Testis (tissue), 3 donors: ENCODE measurements around the gene FOXN3. TPM values are rescaled to one million over a fixed set of nuclear protein-coding genes. Genes with fewer than 3 reads are reported as not detected.
A peak's percentile ranks its signal among the peaks of the same experiment; 100 is the strongest.

Experiments used
- DNase-seq: peaks from one replicate; pipeline ENCODE4 v3.0.0-alpha.2; 2019
- H3K27ac ChIP-seq, 2 donors: fragments of 200-600 bp; sonication (generic); one replicate each; pipeline ENCODE4 v1.5.1; 2019
- H3K27me3 ChIP-seq: fragments of 200-600 bp; sonication (generic); one replicate; pipeline ENCODE4 v1.5.1; 2019
- H3K36me3 ChIP-seq: fragments of 200-600 bp; sonication (generic); one replicate; pipeline ENCODE4 v1.5.1; 2017; ENCODE audit warnings: low read depth; ENCODE audit errors: missing control alignments
- H3K4me1 ChIP-seq: fragments of 200-600 bp; sonication (generic); one replicate; pipeline ENCODE4 v1.5.1; 2019
- H3K4me3 ChIP-seq, 2 donors: fragments of 200-600 bp; sonication (generic); one replicate each; pipeline ENCODE4 v1.5.1; 2017 to 2019
- H3K9me3 ChIP-seq: fragments of 200-600 bp; sonication (generic); one replicate; pipeline ENCODE4 v1.5.1; 2017
- POLR2A ChIP-seq: fragments of 450-650 bp; IDR thresholded peaks from one replicate; pipeline ENCODE4 v1.6.1; 2017; ENCODE audit warnings: antibody characterized with exemption, mild to moderate bottlenecking, moderate library complexity
- WGBS, 2 donors: methylation state at CpG; one replicate each; pipeline ENCODE4 v1.1.5; 2018; 5-methylcytosine and 5-hydroxymethylcytosine counted together
- intact Hi-C: fragments of 100-400 bp; cut with DNase I; formaldehyde crosslinking; loops from one replicate; pipeline ENCODE4 v1.15.1; 2023; ENCODE audit warnings: low total_unique reads
- polyA plus RNA-seq: library from polyadenylated mRNA; stranded (reverse); fragments of 350-450 nt; fragmentation: Illumina TruSeq; extraction: RNeasy Lipid Tissue Mini Kit (QIAGEN cat#74804); gene quantifications from one replicate; pipeline ENCODE4 v1.2.3, GENCODE V29; 2014; ENCODE audit warnings: low read depth, low replicate concordance; ENCODE audit not compliant: insufficient read depth
- total RNA-seq, 2 donors: library from RNA; depleted of rRNA; stranded (reverse); fragments of >200 nt; gene quantifications; one replicate each; pipeline ENCODE4 v1.2.3, GENCODE V29; 2016
- TF ChIP-seq, protein P1 (sequence below), 3 experiments: fragments of 450-650 bp in 2 of 3; fragments of 200-600 bp in 1 of 3; sonication (generic) in 1 of 3; IDR thresholded peaks; one replicate each; pipeline ENCODE4 v1.5.1; 2016 to 2019; ENCODE audit warnings: antibody characterized with exemption in 3 of 3, mild to moderate bottlenecking in 2 of 3, moderate library complexity in 1 of 3

Gene FOXN3
- total and polyA plus RNA-seq, 3 donors from 2014 or later, result 40.7 to 103 (median 100) TPM

DNA sequence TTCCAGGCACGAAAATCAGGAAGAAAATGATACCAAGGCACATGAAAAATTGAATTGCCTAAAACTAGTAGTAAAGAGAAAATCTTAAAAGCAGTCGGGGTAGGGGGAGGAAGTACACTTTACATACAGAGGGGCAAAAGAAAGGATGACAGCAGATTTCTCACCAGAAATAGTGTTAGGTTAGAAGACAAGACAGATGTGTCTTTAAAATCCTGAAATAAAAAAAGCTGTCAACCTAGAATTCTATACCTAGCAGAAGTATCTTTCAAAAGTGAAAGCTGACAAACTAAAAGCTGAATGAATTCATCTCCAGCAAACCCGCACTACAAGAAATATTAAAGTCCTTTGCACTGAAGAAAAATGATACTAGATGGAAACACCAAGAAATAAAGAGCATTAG is 280.4 kb downstream of the FOXN3 start:
- no peak overlapping the region for H3K27ac ChIP-seq
- H3K36me3 ChIP-seq, result no peaks in the 10 kb centered on the region
- 89 to 91% methylated on average over 3 of the region's 3 CpGs for WGBS, 2 donors
- TF ChIP-seq, protein P1, sequence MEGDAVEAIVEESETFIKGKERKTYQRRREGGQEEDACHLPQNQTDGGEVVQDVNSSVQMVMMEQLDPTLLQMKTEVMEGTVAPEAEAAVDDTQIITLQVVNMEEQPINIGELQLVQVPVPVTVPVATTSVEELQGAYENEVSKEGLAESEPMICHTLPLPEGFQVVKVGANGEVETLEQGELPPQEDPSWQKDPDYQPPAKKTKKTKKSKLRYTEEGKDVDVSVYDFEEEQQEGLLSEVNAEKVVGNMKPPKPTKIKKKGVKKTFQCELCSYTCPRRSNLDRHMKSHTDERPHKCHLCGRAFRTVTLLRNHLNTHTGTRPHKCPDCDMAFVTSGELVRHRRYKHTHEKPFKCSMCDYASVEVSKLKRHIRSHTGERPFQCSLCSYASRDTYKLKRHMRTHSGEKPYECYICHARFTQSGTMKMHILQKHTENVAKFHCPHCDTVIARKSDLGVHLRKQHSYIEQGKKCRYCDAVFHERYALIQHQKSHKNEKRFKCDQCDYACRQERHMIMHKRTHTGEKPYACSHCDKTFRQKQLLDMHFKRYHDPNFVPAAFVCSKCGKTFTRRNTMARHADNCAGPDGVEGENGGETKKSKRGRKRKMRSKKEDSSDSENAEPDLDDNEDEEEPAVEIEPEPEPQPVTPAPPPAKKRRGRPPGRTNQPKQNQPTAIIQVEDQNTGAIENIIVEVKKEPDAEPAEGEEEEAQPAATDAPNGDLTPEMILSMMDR (IDR thresholded peaks at IDR 0.05), result no peak
- no peak for TF ChIP-seq POLR2A
- no peak overlapping the region for H3K4me3 ChIP-seq
- H3K27me3 ChIP-seq, result no peaks in the 10 kb centered on the region
- intact Hi-C loops, result no loop called here
- no peaks in the 10 kb centered on the region for H3K4me1 ChIP-seq
- no peaks in the 10 kb centered on the region for H3K9me3 ChIP-seq
- DNase-seq, result no peak

DNA sequence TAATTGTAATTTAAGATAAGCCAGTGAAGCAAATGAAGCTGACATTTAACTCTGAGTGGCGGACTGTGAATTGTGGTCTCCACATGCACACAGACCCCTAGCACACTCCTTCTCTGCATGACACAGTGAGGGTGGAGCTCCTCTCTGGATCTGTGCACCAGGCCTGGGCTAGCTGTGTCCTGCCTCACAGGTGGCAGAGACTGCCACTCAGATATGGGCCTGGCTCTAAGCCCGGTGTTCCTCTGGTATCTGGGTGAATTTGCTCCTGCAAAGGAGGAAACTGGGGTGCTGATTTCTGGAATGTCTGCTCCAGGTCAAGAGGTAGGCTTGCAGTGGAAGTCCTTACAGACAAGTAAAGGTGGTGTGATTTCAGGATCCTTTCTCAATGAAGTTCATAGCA is 282.4 kb downstream of the FOXN3 start:
- TF ChIP-seq, protein P1 (IDR thresholded peaks at IDR 0.05), result no peak
- TF ChIP-seq POLR2A, result no peak
- intact Hi-C loops, result no loop called here
- WGBS, 2 donors, result 83 to 85% methylated on average over 2 of the region's 2 CpGs
- Histone ChIP-seq H3K27me3 (no peaks in the 10 kb centered on the region), H3K27ac (no peak overlapping the region), H3K4me3 (no peak overlapping the region), H3K9me3 (no peaks in the 10 kb centered on the region), H3K36me3 (no peaks in the 10 kb centered on the region), H3K4me1 (no peaks in the 10 kb centered on the region)
- DNase-seq, result no peak

DNA sequence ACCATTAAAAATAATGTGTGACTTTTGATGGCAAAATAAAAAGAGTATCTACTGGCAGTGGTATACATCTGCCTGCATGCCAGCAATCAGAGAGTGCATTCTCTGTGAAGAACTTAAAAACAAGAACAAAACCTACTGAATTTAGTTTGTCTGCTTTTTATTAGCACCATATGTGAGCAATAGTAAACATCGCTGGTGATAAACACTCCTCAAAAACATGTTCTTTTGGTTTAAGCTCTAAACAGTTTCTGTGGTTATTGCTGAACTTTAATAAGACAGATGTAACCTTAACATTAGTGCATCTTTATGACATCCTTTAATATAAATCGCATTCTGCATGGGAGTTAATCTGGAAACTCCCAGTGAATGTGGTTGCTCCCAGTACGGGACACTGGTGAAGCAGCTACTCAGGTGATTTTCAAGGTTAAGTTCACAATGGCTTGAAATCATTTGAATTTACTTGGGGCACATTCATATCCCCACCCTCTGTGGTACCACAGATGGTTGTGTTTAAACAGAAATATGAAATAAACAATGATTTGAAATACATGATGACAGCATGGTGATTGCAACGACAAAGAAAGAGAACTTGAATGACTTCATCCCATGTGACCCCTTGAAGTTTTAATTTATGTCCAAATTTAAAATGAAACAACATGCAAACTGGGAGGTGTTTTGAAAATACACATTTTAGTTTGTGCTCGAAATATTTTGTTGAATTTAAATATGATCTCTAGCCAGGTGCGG is 285.9 kb downstream of the FOXN3 start:
- Histone ChIP-seq H3K4me1 (no peaks in the 10 kb centered on the region), H3K9me3 (no peaks in the 10 kb centered on the region), H3K27me3 (no peaks in the 10 kb centered on the region), H3K4me3 (no peak overlapping the region), H3K27ac (no peak overlapping the region), H3K36me3 (no peaks in the 10 kb centered on the region)
- no peak for DNase-seq
- WGBS, 2 donors, result 86 to 88% methylated on average over 6 of the region's 6 CpGs
- no peak for TF ChIP-seq POLR2A
- TF ChIP-seq, protein P1 (IDR thresholded peaks at IDR 0.05), result no peak
- intact Hi-C loops, result no loop called here

DNA sequence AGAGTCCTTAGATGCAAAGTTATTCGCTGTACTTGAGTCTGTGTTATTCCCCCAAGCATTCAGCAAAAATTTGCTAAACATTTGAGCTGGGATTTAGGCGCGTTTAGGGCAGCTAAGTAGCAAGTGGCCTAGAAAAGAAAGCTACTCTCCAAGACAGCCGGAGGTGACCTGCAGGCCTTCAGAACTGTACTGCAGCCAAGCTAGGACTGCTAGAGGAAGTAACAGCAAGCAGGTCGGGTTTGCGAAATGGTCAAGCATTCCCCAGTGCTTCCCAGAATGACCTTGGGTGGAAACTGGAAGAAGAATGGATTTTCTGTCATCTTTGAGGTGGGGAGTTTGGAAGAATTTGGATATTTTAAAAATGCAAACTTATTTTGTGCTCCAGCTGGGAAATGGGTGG is 287.5 kb downstream of the FOXN3 start:
- no peaks in the 10 kb centered on the region for H3K9me3 ChIP-seq
- H3K4me1 ChIP-seq, result no peaks in the 10 kb centered on the region
- H3K36me3 ChIP-seq, result no peaks in the 10 kb centered on the region
- no peak overlapping the region for H3K27ac ChIP-seq
- peak; percentile 52 for DNase-seq
- intact Hi-C loops, result no loop called here
- 45 to 69% methylated on average over 6 of the region's 6 CpGs for WGBS, 2 donors
- TF ChIP-seq, protein P1 (IDR thresholded peaks at IDR 0.05), result no peak
- TF ChIP-seq POLR2A, result no peak
- H3K27me3 ChIP-seq, result no peaks in the 10 kb centered on the region
- H3K4me3 ChIP-seq, result no peak overlapping the region
